GM19035 (cell line): ENCODE data around the gene TXN2.
"Not testable (repeated sequence)": the region's sequence is repeated elsewhere in the genome, so short reads cannot be mapped to it uniquely, and the experiment has no call there.

Source experiments
- ATAC-seq: cut with Tn5 transposase; IDR thresholded peaks from one replicate; pipeline ENCODE4 v1.9.1; 2021; ENCODE audit not compliant: unreplicated experiment

Gene TXN2

DNA sequence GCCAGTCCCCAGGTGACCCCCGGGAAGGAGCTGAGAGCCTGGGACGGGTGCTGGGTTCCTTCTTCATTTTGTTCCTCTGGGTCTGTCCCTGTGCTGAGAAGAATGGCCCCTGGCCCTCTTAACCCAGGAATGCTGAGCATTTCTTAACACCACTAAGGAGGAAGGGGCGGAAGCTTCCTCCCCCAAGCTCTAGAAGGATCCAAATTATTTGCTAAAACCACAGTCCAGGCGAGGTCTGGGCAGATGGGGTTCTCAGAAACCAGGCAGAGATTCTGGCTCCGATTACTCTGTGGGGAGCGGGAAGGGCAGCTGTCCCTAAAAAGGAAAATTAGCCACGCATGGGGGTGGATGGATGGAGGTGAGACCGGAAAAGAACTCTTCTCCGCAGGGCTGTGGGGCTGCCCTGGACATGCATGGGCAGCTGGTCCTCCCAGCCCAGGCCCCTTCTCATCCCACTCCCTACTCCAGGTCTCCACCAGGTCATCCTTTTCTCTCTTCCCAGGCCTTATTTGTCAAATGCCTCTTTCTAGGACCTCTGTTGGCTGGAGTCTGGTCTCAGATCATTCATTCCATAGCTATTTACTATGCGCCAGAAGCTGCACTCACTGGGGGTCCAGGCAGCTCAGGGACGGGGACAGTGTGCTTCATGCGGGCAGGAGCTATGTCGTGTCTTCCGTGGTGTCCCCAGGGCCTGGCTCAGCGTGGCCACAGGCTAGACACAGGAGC is 48.7 kb downstream of the TXN2 start:
- no peak for ATAC-seq

DNA sequence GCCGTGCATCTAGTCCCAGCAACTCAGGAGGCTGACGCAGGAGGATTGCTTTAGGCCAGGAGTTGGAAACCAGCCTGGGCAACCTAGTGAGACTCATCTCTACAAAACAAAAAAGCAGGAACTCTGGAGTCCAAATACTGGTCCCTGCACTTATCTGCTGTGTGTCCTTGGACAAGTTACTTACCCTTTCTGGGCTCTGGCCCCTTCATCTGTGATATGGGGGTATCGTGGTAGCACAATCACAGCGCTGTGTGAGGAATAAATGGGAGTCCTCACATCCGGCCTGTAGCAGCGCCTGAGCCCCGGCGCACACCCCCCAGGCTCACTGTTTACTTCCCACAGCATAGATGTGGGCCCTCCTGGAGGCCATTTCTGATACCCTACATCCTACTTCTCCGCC is 49.5 kb downstream of the TXN2 start:
- no peak for ATAC-seq

DNA sequence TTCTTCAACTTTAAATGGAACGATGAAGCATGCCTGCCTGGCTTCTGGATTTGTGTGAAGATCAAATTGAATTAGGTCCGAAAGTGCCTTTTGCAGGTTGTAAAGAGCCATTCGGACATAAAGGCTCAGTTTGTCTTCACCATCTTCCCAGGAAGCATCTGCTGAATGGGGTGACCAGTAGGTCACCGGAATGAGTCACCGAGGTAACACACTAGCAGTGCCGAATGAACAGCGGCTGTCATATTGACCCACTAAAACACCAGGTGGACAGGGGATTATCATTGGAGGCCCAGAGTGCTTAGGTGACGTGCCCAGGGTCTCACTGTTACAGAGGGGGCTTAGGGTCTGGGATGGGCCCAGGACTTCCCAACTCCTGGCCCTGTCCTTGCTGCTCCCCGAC is 50.6 kb downstream of the TXN2 start:
- no peak for ATAC-seq

DNA sequence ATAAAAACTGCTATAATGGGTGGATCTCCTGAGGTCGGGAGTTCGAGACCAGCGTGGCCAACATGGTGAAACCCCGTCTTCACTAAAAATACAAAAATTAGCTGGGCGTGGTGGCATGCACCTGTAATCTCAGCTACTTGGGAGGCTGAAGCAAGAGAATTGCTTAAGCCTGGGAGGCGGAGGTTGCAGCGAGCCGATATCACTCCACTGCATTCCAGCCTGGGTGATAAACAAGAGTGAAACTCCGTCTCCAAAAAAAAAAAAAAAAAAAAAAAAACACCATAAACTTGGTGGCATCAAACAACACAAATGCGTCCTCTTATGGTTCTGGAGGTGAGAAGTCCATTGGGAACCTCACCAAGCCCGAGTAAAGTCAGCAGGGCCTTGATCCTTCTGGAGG is 53.5 kb downstream of the TXN2 start:
- ATAC-seq = not testable (repeated sequence)

DNA sequence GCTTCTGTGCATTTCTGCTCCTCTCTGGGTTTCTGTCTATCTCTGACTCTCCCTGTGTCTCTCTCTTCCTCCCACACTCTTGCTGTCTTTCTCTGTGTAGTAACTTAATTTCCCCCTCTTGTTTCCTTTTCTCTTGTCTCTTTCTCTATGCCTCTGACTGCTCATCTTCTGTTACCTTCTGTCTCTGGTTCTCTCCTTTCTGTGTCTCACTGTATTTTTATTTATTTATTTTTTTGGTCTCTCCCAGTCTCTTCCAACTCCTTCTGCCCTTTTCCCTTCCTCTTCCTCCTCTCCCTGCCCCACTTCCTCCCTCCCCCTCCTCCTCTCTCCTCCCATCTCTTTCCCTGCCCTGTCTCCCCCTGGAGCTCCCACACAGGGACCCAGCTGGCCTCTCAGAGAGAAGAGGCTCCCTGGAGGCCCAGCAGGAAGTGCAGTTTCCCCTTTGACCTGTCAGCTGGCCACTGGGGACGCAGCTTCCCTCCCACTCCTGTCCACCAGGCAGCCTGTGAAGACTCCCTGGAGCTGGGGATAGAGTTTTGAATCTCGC is 55.4 kb downstream of the TXN2 start:
- no peak for ATAC-seq

DNA sequence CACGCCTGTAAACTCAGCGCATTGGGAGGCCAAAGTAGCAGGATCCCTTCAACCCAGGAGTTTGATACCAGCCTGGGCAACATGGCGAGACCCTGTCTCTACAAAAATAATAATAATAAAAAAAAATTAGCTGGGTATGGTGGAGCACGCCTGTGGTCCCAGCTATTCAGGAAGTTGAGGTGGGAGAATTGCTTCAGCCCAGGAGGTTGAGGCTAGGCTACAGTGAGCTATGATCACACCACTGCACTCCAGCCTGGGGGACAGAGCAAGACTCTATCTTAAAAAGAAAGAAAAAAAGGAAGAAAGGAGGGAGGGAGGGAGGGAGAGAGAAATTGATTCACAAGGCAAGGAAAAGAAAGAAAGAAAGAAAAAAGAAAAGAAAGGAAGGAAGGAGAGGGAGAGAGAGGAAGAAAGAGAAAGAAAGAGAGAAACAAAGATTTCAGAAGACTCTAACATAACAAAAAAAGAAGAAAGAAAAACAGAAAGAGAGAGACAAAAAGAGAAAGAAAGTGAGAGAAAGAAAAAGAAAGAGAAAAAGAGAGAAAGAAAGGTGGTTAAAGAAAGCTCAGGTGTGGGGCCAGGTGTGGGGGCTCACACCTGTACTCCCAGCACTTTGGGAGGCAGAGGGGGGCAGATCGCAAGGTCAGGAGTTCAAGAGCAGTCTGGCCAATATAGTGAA is 56.4 kb downstream of the TXN2 start:
- ATAC-seq = no peak

DNA sequence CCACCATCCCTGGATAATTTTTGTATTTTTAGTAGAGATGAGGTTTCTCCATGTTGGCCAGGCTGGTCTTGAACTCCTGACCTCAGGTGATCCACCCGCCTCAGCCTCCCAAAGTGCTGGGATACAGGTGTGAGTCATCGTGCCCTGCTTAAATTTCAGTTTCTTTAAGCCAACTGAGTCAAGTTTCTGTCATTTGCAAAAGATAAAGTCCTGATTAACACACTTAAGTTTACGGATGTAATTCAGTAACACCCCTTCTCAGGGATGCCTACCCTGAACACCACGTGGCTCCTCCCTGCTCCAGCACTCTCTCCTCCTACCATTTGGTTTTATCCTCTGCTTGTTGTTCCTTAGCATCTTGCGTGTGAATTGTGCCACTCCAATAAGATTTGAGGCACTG is 57.0 kb downstream of the TXN2 start:
- not testable (repeated sequence) for ATAC-seq

DNA sequence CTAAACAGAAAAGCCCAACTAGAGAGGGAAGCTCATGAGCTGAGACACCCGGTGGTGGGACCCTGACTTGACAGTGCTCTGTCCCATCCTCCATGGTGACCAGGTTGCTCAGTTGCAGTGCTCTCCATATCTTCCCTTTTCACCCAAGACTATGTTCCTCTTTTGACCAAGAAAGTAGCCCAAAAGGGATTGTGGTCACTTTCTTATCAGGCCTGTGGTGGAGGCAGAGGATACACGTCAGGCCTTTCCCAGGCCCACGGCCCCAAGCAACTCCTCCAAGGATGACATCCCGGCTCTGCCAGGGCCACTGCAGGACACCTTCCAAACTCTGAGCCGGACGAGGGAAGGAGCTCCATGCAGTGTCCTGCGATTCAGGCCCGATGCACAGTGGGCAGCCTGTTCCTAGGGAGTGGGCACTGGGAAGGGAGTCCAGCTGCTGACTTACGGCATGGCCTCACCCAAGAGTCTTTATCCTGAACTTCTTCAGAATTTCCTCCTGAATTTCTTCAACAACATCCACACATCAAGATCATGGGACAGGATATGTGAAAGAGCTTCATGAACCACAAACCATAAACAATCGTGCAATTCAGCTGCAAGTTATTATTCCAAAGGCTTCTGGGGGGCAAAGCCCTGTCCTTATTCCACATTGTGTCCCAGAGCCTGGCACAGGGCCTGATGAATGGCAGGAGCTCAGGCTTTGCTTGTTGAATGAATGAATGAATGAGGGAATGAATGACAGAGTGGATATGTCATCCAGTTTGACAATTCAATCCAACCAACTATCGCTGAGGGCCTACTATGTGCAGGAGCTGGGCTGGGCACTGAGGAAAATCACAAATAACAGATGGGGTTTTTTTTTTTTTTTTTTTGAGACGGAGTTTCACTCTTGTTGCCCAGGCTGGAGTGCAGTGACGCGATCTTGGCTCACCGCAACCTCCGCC is 57.7 kb downstream of the TXN2 start:
- ATAC-seq = no peak

DNA sequence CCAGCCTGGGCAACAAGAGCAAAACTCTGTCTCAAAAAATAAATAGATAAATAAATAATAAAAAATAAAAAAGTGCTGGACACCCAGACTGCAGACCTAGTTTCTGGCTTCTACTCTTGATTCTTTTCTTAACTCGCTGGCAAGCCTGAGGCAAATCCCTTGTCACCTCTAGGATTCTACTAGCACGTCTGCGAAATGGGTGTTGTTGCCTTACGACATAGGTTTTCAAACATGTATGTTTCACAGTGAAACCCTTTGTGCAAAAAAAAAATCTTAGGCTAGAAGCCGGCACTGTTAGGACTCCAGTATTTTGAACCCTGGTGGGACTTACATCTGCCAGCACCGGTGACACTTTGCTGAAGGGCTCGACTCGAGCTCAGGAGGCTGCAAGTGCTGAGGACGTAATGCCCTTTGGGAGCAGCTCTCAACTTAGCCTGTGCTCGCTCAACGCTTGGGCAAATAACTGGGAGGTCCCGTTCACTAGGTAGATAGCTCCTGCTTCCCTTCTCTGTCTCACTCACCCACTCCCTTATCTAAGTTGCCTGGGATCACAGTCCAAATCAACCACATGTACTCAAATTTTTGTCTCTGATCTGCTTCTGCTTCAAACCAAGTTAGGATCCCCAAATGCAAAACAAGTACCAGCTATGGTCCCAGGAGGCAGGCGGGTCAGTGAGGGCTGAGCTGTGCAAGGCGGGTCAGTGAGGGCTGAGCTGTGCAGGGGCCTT is 59.0 kb downstream of the TXN2 start:
- ATAC-seq = no peak

DNA sequence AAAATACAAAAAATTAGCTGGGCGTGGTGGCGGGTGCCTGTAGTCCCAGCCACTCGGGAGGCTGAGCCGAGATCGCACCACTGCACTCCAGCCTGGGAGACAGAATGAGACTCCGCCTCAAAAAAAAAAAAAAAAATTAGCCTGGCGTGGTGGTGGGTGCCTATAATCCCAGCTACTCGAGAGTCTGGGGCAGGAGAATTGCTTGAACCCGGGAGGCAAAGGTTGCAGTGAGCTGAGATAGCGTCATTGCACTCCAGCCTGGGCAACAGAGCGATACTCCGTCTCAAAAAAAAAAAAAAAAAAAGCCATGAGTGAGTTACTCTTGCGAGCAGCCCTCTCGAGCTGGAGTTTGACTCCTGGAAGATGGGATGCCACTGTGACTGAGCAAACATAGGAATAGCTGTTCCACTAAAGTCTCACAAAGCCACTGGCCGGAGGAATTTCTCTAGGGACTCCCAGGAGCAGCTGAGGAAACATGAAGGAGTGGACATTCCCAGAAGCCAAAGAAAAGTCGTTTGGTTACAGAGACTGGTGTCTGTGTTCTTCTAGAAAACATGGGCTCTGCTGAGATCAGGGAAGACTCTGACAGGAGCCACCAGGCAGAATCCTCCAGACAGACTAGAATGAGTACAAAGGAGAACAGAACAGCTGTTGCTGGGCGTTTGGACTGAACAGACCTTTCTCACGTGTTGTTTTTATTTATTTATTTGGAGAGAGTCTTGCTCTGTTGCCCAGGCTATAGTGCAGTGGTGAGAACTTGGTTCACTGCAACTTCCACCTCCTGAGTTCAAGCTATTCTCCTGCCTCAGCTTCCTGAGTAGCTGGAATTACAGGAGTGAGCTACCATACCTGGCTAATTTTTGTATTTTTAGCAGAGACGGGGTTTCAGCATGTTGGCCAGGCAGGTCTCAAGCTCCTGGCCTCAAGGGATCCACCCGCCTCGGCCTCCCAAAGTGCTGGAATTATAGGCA is 61.2 kb downstream of the TXN2 start:
- ATAC-seq = no peak

DNA sequence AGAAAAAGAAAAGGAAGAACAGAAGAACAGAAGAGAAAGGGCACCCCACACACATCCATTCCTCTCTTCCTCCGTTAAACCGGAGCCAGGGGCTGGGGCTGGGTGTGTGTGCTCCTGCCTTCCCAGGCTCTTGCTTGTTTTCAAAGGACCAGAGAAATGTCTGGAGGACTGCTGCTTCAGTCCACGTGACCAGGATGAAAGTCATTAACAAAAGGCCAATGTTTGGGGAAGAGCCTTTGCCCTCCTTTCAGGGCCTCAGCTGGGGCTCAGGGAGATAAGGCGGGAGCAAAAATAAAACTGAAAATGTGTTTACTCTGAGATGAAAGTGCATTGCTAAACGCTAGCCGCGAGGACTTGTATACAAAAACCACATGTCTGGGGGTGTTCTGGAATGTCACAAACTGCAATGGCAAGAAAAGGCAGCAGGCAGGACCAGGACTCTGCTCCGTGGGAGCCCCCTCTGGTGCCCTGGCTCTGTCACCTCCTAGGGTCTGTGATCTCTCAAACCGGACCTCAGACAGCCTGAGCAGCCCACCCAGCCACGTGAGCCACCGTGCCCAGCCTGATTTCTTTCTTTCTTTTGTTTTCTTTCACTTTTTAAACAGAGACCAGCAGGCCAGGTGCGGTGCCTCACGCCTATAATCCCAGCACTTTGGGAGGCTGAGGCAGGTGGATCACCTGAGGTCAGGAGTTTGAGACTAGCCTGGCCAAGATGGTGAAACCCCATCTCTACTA is 62.1 kb downstream of the TXN2 start:
- no peak for ATAC-seq

DNA sequence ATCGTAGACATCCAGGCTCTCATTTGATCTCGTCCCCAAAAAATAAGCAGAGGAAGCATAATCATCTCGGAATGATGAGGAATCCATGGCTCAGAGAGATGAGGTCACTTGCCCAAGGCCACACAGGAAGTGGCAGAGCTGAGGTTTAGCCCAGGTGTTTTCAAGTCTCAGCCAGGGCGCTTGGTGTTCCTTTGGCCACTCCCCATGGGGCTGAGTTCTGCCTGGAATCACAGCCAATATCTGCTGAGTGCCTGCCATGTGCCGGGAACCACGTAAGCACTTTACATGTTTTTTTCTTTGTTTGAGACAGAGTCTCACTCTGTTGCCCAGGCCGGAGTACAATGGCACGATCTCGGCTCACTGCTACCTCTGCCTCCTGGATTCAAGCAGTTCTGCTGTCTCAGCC is 64.2 kb downstream of the TXN2 start:
- no peak for ATAC-seq
